Measurements from ENCODE around the gene RPP25L. TPM values are rescaled to one million over a fixed set of nuclear protein-coding genes. Genes with fewer than 3 reads are reported as not detected.

The RPP25L gene
- total RNA-seq, 1 experiment from 2014 or later: 24.5 TPM

- TF ChIP-seq HMGXB4 (CRISPR knock-in tag; IDR thresholded peaks at IDR 0.05) (no peak), ZNF138 (CRISPR knock-in tag; conservative IDR thresholded peaks at IDR 0.05) (no peak), ZNF671 (CRISPR knock-in tag; IDR thresholded peaks at IDR 0.05) (no peak), E2F1 (CRISPR knock-in tag; IDR thresholded peaks at IDR 0.05) (no peak), TP53 (CRISPR knock-in tag; IDR thresholded peaks at IDR 0.05) (no peak), PRRX2 (CRISPR knock-in tag; IDR thresholded peaks at IDR 0.05) (no peak), HMGA2 (CRISPR knock-in tag; IDR thresholded peaks at IDR 0.05) (no peak), CREM (CRISPR knock-in tag; IDR thresholded peaks at IDR 0.05) (no peak), SMAD3 (CRISPR knock-in tag; IDR thresholded peaks at IDR 0.05; ENCODE audit: borderline replicate concordance) (no peak)
- TF ChIP-seq, protein P1, sequence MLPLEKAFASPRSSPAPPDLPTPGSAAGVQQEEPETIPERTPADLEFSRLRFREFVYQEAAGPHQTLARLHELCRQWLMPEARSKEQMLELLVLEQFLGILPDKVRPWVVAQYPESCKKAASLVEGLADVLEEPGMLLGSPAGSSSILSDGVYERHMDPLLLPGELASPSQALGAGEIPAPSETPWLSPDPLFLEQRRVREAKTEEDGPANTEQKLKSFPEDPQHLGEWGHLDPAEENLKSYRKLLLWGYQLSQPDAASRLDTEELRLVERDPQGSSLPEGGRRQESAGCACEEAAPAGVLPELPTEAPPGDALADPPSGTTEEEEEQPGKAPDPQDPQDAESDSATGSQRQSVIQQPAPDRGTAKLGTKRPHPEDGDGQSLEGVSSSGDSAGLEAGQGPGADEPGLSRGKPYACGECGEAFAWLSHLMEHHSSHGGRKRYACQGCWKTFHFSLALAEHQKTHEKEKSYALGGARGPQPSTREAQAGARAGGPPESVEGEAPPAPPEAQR (CRISPR knock-in tag; IDR thresholded peaks at IDR 0.05): no peak
Observed at GRCh38 chr9:34638138-34638445, 26.2 kb upstream of the RPP25L start (continued).

DNA sequence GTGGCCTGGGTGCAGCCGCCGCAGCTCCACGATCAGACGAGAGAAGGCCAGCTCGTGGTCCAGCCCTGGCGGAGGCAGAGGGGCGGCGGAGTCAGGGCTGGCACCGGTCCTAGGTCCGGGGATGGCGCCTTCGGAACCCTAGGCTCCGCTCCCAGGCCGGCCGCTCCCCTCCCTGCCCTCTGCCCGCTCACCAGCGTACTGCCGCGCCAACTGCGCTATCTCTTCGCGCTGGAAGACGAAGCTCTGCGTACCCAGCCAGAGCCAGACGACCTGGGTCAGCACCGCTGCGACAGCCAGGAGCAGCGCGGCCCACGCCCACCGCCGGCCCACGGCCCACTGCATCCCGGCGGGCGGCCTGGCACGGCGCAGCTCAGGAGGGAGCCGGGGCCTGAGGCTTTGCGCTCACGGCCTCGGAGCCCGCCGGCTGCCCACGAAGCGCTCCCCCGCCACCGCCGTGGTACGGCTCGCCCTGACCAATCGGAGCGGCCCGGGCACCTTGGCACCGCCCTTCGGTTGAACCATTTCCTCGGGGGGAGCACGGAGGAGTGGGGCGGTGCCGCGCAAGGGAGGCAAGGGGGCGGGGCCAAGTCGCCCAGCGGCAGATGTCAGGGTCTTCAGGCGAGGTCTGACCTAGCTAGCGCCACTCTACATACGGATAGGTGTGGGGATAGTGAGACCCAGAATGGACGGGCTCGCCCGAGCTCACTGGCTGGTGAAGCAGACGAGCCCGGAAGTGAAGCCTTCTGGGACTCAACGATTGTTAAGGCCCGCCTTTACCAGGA, 25.6 kb upstream of the RPP25L start, which contains the start of gene SIGMAR1:
TSS of gene SIGMAR1 (minus strand) at position 432 of the 782 bp plus-strand sequence. CDS start at position 342, 90 bp downstream.
- H3K27ac Mint-ChIP-seq: peak within 1 kb of the TSS; percentile 3
- peaks cover 4% of the 10 kb centered on the region for H3K36me3 Mint-ChIP-seq
- H3K4me1 Mint-ChIP-seq: peaks cover 22% of the 10 kb centered on the region
- ChIA-PET CTCF (interaction anchor here (0.7 to 6.7 kb wide), 21 partner anchors 9 to 234 kb away, joined by 3 to 94 read pairs (median 8); partner anchors contain the start of genes ARID3C, CCL27, CNTFR and DCTN3), POLR2A (interaction anchor here (0.5 to 2.1 kb wide), 9 partner anchors 9 to 1058 kb away, joined by 3 to 25 read pairs (median 3); partner anchors contain the start of genes DCTN3, GALT, IL11RA and RPP25L)
- no peaks in the 10 kb centered on the region for H3K9me3 Mint-ChIP-seq
- ATAC-seq (peak; percentile 89), DNase-seq (ENCODE audit: low spot score) (peak; percentile 95)
- H3K27me3 Mint-ChIP-seq (ENCODE audit: low read depth): peaks cover 11% of the 10 kb centered on the region
- H3K4me3 Mint-ChIP-seq: peak within 1 kb of the TSS; percentile 83
- TF ChIP-seq ZMAT4 (CRISPR knock-in tag; IDR thresholded peaks at IDR 0.05) (no peak), FOXK1 (CRISPR knock-in tag; IDR thresholded peaks at IDR 0.05) (peak; percentile 72), KAT7 (CRISPR knock-in tag; IDR thresholded peaks at IDR 0.05; ENCODE audit: borderline replicate concordance) (peak; percentile 89; the same call in 1 of the 2 replicates), CREB1 (CRISPR knock-in tag; IDR thresholded peaks at IDR 0.05) (peak; percentile 85), EMX1 (CRISPR knock-in tag; IDR thresholded peaks at IDR 0.05) (no peak), ATF1 (CRISPR knock-in tag; IDR thresholded peaks at IDR 0.05) (peak; percentile 82), ZNF416 (CRISPR knock-in tag; IDR thresholded peaks at IDR 0.05) (no peak), ZNF232 (CRISPR knock-in tag; IDR thresholded peaks at IDR 0.05) (no peak; the same call in 1 of the 2 replicates), ZNF121 (CRISPR knock-in tag; IDR thresholded peaks at IDR 0.05) (no peak), SOX15 (CRISPR knock-in tag; IDR thresholded peaks at IDR 0.05) (no peak), NFATC4 (CRISPR knock-in tag; IDR thresholded peaks at IDR 0.05) (no peak), ATF2 (CRISPR knock-in tag; IDR thresholded peaks at IDR 0.05; ENCODE audit: borderline replicate concordance, low read depth) (no peak), ELF4 (CRISPR knock-in tag; IDR thresholded peaks at IDR 0.05; ENCODE audit: low read depth) (0 out of 2 replicates have a peak, but pooled peaks have one; percentile 41), PREB (CRISPR knock-in tag; IDR thresholded peaks at IDR 0.05; ENCODE audit: borderline replicate concordance) (no peak)
- TF ChIP-seq, protein P2, sequence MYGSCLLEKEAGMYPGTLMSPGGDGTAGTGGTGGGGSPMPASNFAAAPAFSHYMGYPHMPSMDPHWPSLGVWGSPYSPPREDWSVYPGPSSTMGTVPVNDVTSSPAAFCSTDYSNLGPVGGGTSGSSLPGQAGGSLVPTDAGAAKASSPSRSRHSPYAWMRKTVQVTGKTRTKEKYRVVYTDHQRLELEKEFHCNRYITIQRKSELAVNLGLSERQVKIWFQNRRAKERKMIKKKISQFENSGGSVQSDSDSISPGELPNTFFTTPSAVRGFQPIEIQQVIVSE (CRISPR knock-in tag; IDR thresholded peaks at IDR 0.05; ENCODE audit: borderline replicate concordance): no peak
- TF ChIP-seq, protein P3, sequence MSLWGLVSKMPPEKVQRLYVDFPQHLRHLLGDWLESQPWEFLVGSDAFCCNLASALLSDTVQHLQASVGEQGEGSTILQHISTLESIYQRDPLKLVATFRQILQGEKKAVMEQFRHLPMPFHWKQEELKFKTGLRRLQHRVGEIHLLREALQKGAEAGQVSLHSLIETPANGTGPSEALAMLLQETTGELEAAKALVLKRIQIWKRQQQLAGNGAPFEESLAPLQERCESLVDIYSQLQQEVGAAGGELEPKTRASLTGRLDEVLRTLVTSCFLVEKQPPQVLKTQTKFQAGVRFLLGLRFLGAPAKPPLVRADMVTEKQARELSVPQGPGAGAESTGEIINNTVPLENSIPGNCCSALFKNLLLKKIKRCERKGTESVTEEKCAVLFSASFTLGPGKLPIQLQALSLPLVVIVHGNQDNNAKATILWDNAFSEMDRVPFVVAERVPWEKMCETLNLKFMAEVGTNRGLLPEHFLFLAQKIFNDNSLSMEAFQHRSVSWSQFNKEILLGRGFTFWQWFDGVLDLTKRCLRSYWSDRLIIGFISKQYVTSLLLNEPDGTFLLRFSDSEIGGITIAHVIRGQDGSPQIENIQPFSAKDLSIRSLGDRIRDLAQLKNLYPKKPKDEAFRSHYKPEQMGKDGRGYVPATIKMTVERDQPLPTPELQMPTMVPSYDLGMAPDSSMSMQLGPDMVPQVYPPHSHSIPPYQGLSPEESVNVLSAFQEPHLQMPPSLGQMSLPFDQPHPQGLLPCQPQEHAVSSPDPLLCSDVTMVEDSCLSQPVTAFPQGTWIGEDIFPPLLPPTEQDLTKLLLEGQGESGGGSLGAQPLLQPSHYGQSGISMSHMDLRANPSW (CRISPR knock-in tag; conservative IDR thresholded peaks at IDR 0.05; ENCODE audit: low read depth): no peak
